HG03025 (cell line): ENCODE data around the gene ZNF202.
A peak's percentile ranks its signal among the peaks of the same experiment; 100 is the strongest.
"Not testable (repeated sequence)": the region's sequence is repeated elsewhere in the genome, so short reads cannot be mapped to it uniquely, and the experiment has no call there.

Source experiments
- ATAC-seq: cut with Tn5 transposase; IDR thresholded peaks from one replicate; pipeline ENCODE4 v1.9.1; 2021; ENCODE audit warnings: mild to moderate bottlenecking, moderate library complexity; ENCODE audit not compliant: unreplicated experiment, low FRiP score

Gene ZNF202

GRCh38 chr11:123741159-123742030, at the start of gene ZNF202:
Gene ZNF202 (minus strand): TSS chr11:123741660. CDS start chr11:123730888, 10,772 bp downstream.
- peak; percentile 100 for ATAC-seq

DNA sequence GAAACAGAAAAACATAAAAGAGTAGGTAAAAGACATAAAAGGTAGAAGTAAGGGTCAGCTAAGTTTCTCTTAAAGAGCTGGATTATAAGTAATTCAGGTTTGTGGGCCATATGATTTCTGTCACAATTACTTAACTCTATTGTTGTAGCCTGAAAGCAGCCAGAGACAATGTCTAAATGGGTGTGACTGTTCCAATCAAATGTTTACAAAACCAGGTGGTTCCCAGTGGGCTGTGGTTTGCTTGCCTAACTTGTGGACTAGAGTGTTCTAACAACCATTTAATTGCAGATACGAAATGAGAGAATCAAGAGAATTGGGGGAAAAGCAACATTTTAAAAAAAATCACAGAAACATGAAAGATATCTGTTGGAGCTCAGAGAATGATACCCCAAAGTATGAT, 42.1 kb upstream of the ZNF202 start:
- ATAC-seq, result no peak

DNA sequence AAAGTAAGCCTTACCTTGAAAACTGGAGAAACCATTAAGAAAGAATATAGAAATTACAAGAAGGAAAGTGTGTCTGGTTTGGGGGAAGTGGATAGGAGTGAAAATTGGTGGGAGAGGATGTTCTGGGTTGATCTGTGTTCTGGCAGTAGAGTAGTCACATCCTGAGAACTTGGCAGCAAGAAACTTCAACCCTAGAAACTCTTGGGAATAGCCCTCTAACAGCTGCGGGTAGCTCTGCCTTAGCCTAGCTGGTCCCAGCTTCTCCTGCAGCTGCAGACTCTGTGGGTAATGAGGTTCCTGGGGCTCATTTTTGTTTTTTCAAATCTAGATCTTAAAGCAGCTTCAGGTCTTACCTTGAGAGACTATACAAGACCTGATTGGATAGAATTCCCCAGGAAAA, 37.1 kb upstream of the ZNF202 start:
- no peak for ATAC-seq

- peak; percentile 18 for ATAC-seq
Measured at GRCh38 chr11:123775715-123776549, 34.5 kb upstream of the ZNF202 start.

DNA sequence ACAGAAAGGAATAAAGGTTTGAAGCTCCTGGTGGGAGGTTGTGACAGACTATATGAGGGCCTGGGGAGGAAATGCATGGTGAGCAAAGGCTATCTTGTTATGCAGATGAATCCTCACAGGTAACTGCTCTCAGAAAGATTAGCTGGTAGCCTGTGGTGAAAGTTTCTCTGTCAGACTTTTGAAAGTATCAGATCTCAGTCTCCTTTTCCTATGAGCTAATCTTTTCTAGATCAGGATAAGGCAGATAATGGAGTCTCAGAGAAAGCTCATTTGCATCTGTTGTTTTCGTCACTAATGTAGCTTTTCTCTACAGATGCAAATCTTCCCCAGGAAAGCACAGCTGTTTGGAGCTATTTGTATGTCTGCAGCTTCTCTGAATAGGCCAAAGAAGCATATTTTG, 33.8 kb upstream of the ZNF202 start:
- peak; percentile 78 for ATAC-seq

DNA sequence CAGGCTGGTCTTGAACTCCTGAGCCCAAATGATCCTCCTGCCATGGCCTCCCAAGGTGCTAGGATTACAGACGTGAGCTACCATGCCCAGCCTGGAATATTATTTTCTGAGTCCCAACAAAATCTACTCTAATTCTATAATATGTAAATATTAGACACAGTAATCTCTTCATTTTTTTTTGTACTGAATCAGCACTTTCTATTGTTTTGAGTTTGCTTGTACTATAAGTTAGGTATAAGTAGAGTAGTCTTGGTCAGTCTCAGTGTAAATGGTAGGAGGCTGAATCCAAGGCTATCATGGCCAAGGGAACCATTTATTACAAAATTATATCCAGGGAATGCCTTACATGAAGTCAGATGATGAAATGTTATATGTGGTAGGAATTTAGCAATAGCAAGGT, 32.5 kb upstream of the ZNF202 start:
- ATAC-seq, result no peak

- no peak for ATAC-seq
Measured at GRCh38 chr11:123773026-123773425, 31.6 kb upstream of the ZNF202 start.

DNA sequence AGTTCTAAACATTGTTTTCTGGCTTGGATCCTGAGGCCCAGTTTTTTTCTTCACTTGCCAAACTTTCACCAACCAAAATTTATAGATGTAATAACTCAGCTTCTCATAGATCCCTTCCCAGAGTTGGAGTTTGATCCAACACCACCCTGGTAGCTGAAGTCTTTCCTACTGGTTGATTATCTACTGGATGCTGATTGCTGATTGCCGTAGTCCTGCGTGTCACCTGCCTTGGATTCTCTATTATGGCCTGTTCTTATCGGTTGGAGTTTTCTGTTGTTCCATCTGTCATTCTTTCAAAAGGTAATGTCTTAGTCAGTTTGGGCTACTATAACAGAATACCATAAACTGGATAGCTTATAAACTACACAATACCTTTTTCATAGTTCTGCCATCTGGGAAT, 30.2 kb upstream of the ZNF202 start:
- no peak for ATAC-seq

DNA sequence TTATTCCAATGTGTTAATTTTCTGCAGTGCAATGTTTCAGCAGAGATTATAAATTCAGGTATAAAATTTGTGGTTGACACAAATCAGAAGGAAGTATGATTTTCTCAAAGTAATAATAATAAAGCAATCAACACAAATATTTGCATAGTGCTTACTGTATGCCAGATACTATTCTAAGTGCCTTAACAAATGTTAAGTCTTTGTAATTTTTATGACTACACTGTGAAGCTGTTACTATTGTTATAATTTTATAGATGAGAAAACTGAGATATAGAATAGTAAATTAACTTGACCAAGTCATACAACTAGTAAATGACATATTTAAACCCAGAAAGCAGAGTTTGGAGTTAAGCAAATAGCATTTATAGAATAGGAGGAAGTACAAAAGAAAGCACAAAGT, 29.3 kb upstream of the ZNF202 start:
- ATAC-seq, result no peak

GRCh38 chr11:123765601-123766000, 24.1 kb upstream of the ZNF202 start:
- ATAC-seq, result no peak

DNA sequence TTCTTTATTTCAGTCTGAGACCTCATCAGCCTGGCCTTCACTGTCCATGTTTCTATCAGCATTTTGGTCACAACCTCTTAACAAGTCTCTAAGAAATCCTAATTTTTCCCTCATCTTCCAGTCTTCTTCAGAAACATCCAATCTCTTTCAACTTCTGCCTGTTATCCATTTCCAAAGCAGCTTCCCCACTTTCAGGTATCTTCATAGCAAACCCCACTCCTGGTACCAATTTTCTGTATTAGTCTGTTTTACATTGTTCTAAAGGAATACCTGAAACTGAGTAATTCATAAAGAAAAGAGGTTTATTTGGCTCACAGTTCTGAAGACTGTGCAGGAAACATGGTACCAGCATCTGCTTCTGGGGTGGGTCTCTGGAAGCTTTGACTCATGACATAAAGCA, 21.0 kb upstream of the ZNF202 start:
- no peak for ATAC-seq

DNA sequence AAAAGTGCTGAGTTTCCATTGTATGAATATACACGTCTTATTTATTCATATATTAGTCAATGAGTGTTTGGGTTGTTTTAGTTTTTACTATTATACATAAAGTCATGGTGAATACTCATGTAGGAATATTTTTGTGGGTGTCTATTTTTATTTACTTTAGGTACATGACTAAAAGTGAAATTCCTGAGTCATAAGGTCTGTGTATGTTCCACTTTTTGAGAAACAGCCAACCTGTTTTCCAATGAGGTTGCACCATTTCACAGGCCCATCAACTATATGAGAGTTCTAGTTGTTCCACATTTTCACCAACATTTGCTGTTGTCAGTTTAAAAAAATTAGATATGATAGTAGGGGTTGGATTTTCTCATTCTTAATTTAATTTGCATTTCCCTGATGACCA, 19.4 kb upstream of the ZNF202 start:
- peak; percentile 74 for ATAC-seq

GRCh38 chr11:123757976-123758375, 16.5 kb upstream of the ZNF202 start:
- no peak for ATAC-seq

DNA sequence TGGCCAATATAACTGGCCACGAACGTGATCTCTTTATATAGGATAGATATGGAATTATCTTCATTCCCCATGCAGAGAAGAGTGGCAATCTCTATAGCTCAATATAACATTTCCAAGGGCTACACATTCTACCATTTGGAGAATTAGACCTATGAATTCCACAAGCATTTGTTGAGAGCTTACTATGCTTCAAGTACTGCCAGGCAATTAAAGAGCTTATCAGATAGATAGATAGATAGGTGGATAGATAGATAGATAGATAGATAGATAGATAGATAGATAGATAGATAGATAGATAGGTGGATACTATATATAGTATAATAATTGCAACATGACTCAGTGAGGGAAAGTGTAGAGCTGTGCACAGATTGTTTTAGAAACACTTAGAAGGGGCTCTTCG, 14.4 kb upstream of the ZNF202 start:
- ATAC-seq, result no peak

DNA sequence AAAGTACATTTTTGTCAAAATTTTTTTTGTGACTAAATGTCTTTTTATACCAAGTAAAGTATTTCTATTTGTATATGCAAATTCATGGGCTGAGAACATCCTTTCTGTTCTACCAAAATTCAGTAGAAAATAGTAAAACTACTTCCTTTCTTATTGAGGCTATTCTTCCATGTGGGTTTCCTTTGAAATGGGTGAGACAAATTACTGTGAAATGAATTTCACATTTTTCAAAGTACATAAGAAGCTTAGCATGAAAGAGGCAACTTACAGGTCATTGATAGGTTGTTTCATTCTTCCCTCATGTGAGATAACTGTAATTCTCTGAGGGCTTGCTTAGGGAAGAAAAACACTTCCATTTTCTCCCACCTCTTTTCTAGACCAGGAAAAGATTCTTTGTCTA, 13.9 kb upstream of the ZNF202 start:
- ATAC-seq, result no peak

- ATAC-seq, result no peak
Measured at GRCh38 chr11:123754101-123754568, 12.7 kb upstream of the ZNF202 start, which contains the start of gene OR6X1. Gene OR6X1 (minus strand): TSS chr11:123754518. CDS start chr11:123754518, 0 bp downstream.

GRCh38 chr11:123753110-123753509, 11.7 kb upstream of the ZNF202 start:
- ATAC-seq, result no peak

DNA sequence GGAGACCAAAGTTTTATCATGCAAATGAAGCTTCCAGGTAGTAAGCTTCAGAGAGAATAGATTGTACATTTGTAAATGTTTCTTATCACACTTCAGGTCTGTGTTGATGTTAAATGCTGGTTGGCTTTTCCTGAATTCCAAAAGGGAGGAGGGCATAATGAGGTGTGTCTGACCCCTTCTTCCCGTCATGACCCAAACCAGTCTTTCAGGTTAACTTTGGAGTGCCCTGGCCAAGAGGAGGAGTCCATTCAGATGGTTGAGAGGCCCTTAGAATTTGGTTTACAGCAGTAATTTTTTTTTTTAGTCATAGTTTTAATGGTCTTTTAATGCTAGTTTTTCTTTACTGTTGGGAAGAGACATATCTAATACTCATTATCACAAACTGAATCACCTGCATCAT, 10.3 kb upstream of the ZNF202 start:
- ATAC-seq, result no peak

DNA sequence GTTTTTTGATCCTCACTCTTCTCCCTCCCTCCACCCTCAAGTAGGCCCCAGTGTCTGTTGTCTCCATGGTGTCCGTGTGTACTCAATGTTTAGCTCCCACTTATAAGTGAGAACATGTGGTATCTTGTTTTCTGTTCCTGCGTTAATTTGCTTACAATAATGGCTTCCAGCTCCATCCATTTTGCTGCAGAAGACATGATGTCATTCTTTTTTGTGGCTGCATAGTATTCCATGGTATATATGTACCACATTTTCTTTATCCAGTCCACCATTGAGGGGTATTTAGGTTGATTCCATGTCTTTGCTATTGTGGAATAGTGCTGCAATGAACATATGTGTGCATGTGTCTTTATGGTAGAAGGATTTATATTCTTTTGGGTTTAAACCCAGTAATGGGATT, 6.9 kb upstream of the ZNF202 start:
- ATAC-seq, result not testable (repeated sequence)

DNA sequence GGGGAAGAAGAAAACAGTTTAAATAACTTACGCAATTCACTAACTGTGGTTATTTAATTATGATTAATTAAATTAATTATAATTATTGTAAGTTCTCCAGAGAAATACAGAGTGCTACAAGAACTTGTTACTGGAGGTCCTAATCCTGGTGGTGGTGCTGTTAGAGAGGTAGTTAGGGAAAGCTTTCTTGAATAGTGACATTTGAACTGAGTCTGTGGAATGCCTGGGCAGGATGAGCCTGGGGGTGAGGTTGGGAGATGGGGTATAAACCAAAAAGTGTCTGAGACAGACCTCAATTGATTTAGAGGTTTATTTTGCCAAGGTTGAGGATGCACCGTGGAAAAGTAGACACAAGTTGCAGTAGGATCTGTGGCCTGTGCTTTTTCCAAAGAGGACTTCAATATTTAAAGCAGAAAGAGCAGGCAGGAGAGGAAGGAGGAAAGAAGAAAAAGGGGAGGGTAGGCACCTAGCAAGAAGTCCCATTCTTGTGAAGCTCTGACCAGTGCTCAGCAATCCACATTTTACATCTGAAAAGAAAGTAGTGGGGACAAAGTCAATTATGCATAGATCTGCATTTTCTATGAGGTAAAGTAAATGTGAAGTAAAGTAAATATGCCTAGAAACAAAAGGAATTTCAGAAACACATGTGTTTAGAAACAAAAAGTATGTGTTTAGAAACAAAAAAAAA, 4.4 kb upstream of the ZNF202 start:
- no peak for ATAC-seq

- no peak for ATAC-seq
Measured at GRCh38 chr11:123742724-123743120, 1.3 kb upstream of the ZNF202 start.
